ENCODE measurements around the gene MTHFD1.

Gene MTHFD1

GRCh38 chr14:64501411-64502171 is 113.4 kb downstream of the MTHFD1 start:
- DNase-seq, result no peak

GRCh38 chr14:64502456-64502855 is 114.3 kb downstream of the MTHFD1 start:
- DNase-seq, result no peak

- DNase-seq, result no peak
These were observed 114.8 kb downstream of the MTHFD1 start for GRCh38 chr14:64502887-64503433.

- peak; percentile 85 for DNase-seq
These were observed 115.5 kb downstream of the MTHFD1 start, which contains the start of gene ZBTB25 for GRCh38 chr14:64503434-64504309. Gene ZBTB25 (minus strand): TSS chr14:64503838. CDS start chr14:64490533, 13,305 bp downstream.

GRCh38 chr14:64504310-64504896 is 116.2 kb downstream of the MTHFD1 start, which contains the start of gene ZBTB1:
Gene ZBTB1 (plus strand): TSS chr14:64504770. CDS start chr14:64521505, 16,735 bp downstream.
- peak; percentile 75 for DNase-seq

GRCh38 chr14:64504897-64505794 is 117.0 kb downstream of the MTHFD1 start:
- DNase-seq, result peak; percentile 79

GRCh38 chr14:64506721-64507120 is 118.6 kb downstream of the MTHFD1 start:
- DNase-seq, result no peak

- DNase-seq, result no peak
These were observed 119.4 kb downstream of the MTHFD1 start for GRCh38 chr14:64507376-64508156.

GRCh38 chr14:64508215-64508776 is 120.1 kb downstream of the MTHFD1 start:
- DNase-seq, result no peak

GRCh38 chr14:64509036-64509435 is 120.9 kb downstream of the MTHFD1 start:
- no peak for DNase-seq
